Kidney (tissue), 14 donors: ENCODE measurements around the gene CCDC50. TPM values are rescaled to one million over a fixed set of nuclear protein-coding genes. Genes with fewer than 3 reads are reported as not detected.

Experiments
- DNase-seq, 5 donors: peaks; one replicate each; pipeline ENCODE4 v3.0.0-alpha.2; 2013 to 2020
- FAIRE-seq: peaks from 2 replicates; lab custom pipeline; 2012; peaks lifted over from hg19 to GRCh38; lab: Jason Lieb, UNC
- H3K27ac ChIP-seq, 2 donors: one replicate each; pipeline ENCODE4 v1.7.0; 2013; ENCODE audit warnings: low read depth in 2 of 2, low read length in 2 of 2, inconsistent platforms in 1 of 2
- H3K27me3 ChIP-seq: one replicate; pipeline ENCODE4 v1.7.1; 2013; ENCODE audit warnings: low read length, inconsistent platforms; ENCODE audit not compliant: control insufficient read depth, insufficient read depth
- H3K36me3 ChIP-seq, 3 donors: one replicate each; pipeline versions ENCODE4 v1.7.0 to v1.7.1; 2013; ENCODE audit warnings: low read length in 3 of 3, control low read depth in 1 of 3, inconsistent platforms in 1 of 3; ENCODE audit not compliant: insufficient read depth in 3 of 3, control insufficient read depth in 2 of 3
- H3K4me1 ChIP-seq, 3 donors: one replicate each; pipeline versions ENCODE4 v1.7.0 to v1.7.1; 2013; ENCODE audit warnings: low read length in 3 of 3, inconsistent platforms in 1 of 3, low read depth in 1 of 3; ENCODE audit not compliant: control insufficient read depth in 2 of 3, insufficient read depth in 2 of 3
- H3K4me3 ChIP-seq, 3 donors: one replicate each; pipeline versions ENCODE4 v1.7.0 to v1.8.1; 2013; ENCODE audit warnings: low read length in 3 of 3, control low read depth in 1 of 3, inconsistent platforms in 1 of 3
- H3K9ac ChIP-seq, 3 donors: one replicate each; pipeline versions ENCODE4 v1.7.0 to v1.7.1; 2013; ENCODE audit warnings: low read length in 3 of 3, control low read depth in 1 of 3, inconsistent platforms in 1 of 3
- H3K9me3 ChIP-seq, 3 donors: one replicate each; pipeline versions ENCODE4 v1.7.0 to v1.7.1; 2013; ENCODE audit warnings: low read length in 3 of 3, control low read depth in 1 of 3, inconsistent platforms in 1 of 3; ENCODE audit not compliant: control insufficient read depth in 2 of 3, insufficient read depth in 1 of 3
- CTCF ChIP-seq: IDR thresholded peaks from 3 replicates; pipeline ENCODE4 v1.5.1; 2012; ENCODE audit warnings: mild to moderate bottlenecking, moderate library complexity, borderline replicate concordance; ENCODE audit not compliant: insufficient read depth; ENCODE audit errors: extremely low read depth
- intact Hi-C: fragments of 100-400 bp; cut with DNase I; formaldehyde crosslinking; loops from one replicate; pipeline ENCODE4 v1.11.1; 2022
- polyA plus RNA-seq: library from polyadenylated mRNA; stranded (reverse); fragments of 350-450 nt; fragmentation: Illumina TruSeq; extraction: RNeasy Lipid Tissue Mini Kit (QIAGEN cat#74804); gene quantifications from one replicate; pipeline ENCODE4 v1.2.3, GENCODE V29; 2014; ENCODE audit warnings: low read depth, low replicate concordance; ENCODE audit not compliant: insufficient read depth
- total RNA-seq: library from RNA; stranded (reverse); fragmentation: NEBNext Ultra II Directional; extraction: Animal tissue kit (Norgen Biotek cat#: 25700); gene quantifications from one replicate; pipeline ENCODE4 v1.2.1, GENCODE V29; 2021
- donor health status: control.
- donor health status: control.
- donor health status: control.
- donor health status: control.
- donor health status: control.
- donor health status: DM: yes; HTN: yes; CAD: no.
- donor health status: Normal renal cell carcinoma (clear cell type).

The CCDC50 gene
- total and polyA plus RNA-seq, 2 donors from 2014 or later: 34.7 to 105 TPM

GRCh38 chr3:191444569-191444968 lies 115.4 kb downstream of the CCDC50 start:
- FAIRE-seq (no peak), DNase-seq (no peak)
- Histone ChIP-seq H3K4me1 (no peaks in the 10 kb centered on the region), H3K27me3 (no peaks in the 10 kb centered on the region), H3K27ac (no peak overlapping the region), H3K4me3 (no peak overlapping the region), H3K9ac (no peak overlapping the region), H3K9me3 (peaks cover 0 to 3% (median 0%) of the 10 kb centered on the region in 3 donors), H3K36me3 (no peaks in the 10 kb centered on the region)
- no peak for TF ChIP-seq CTCF
- intact Hi-C loops: no loop called here

Other genes starting within 250 kb of the CCDC50 start
- gene OSTN, start 130.2 kb upstream of the CCDC50 start, total RNA-seq: not detected
- not detected for gene OSTN, start 130.2 kb upstream of the CCDC50 start, polyA plus RNA-seq
- gene UTS2B, start 1.1 kb downstream of the CCDC50 start, total RNA-seq: 0.41 TPM
- gene UTS2B, start 1.1 kb downstream of the CCDC50 start, polyA plus RNA-seq: not detected
- gene PYDC2, start 131.8 kb downstream of the CCDC50 start, total RNA-seq: not detected
- not detected for gene PYDC2, start 131.8 kb downstream of the CCDC50 start, polyA plus RNA-seq